ENCODE measurements around the gene ALDH2.
A peak's percentile ranks its signal among the peaks of the same experiment; 100 is the strongest.
"Not testable (repeated sequence)": the region's sequence is repeated elsewhere in the genome, so short reads cannot be mapped to it uniquely, and the experiment has no call there.

Gene ALDH2

GRCh38 chr12:111812881-111813741 lies 46.4 kb downstream of the ALDH2 start:
- H3K9ac ChIP-seq = no peak overlapping the region
- H2AFZ ChIP-seq = no peak overlapping the region
- H3K9me3 ChIP-seq (ENCODE audit: control insufficient read depth, low read length) = no peaks in the 10 kb centered on the region
- H3K27me3 ChIP-seq (ENCODE audit: control insufficient read depth, insufficient read depth, low read length) = no peaks in the 10 kb centered on the region
- no peak overlapping the region for H3K4me2 ChIP-seq (ENCODE audit: low read length)
- no peaks in the 10 kb centered on the region for H3K36me3 ChIP-seq (ENCODE audit: control insufficient read depth, insufficient read depth, low read length)
- peak; percentile 84 for TF ChIP-seq CTCF (IDR thresholded peaks at IDR 0.05)
- H3K79me2 ChIP-seq = no peaks in the 10 kb centered on the region
- H3K27ac ChIP-seq = no peak overlapping the region
- peaks cover 3% of the 10 kb centered on the region for H3K4me1 ChIP-seq
- H3K4me3 ChIP-seq (ENCODE audit: low read depth, low read length) = no peak overlapping the region

- no peaks in the 10 kb centered on the region for H3K36me3 ChIP-seq (ENCODE audit: control insufficient read depth, insufficient read depth, low read length)
- H3K9ac ChIP-seq = no peak overlapping the region
- no peaks in the 10 kb centered on the region for H3K79me2 ChIP-seq
- TF ChIP-seq CTCF (IDR thresholded peaks at IDR 0.05) = no peak
- no peak overlapping the region for H3K27ac ChIP-seq
- H3K27me3 ChIP-seq (ENCODE audit: control insufficient read depth, insufficient read depth, low read length) = no peaks in the 10 kb centered on the region
- peaks cover 3% of the 10 kb centered on the region for H3K4me1 ChIP-seq
- no peaks in the 10 kb centered on the region for H3K9me3 ChIP-seq (ENCODE audit: control insufficient read depth, low read length)
- H3K4me3 ChIP-seq (ENCODE audit: low read depth, low read length) = no peak overlapping the region
- H2AFZ ChIP-seq = no peak overlapping the region
- no peak overlapping the region for H3K4me2 ChIP-seq (ENCODE audit: low read length)
Observed at GRCh38 chr12:111816065-111816615, 49.4 kb downstream of the ALDH2 start.

- H3K79me2 ChIP-seq; H3K4me3 ChIP-seq (ENCODE audit: low read depth, low read length); H3K27me3 ChIP-seq (ENCODE audit: control insufficient read depth, insufficient read depth, low read length); H3K36me3 ChIP-seq (ENCODE audit: control insufficient read depth, insufficient read depth, low read length); H3K4me2 ChIP-seq (ENCODE audit: low read length); H3K4me1 ChIP-seq; H2AFZ ChIP-seq; H3K9me3 ChIP-seq (ENCODE audit: control insufficient read depth, low read length); H3K9ac ChIP-seq; H3K27ac ChIP-seq: not testable (repeated sequence)
Observed at GRCh38 chr12:111816898-111817297, 50.2 kb downstream of the ALDH2 start.

- no peak overlapping the region for H3K27ac ChIP-seq
- no peaks in the 10 kb centered on the region for H3K27me3 ChIP-seq (ENCODE audit: control insufficient read depth, insufficient read depth, low read length)
- H3K4me1 ChIP-seq = no peaks in the 10 kb centered on the region
- no peaks in the 10 kb centered on the region for H3K9me3 ChIP-seq (ENCODE audit: control insufficient read depth, low read length)
- TF ChIP-seq CTCF (IDR thresholded peaks at IDR 0.05) = no peak
- H3K4me2 ChIP-seq (ENCODE audit: low read length) = no peak overlapping the region
- H3K9ac ChIP-seq = no peak overlapping the region
- no peak overlapping the region for H2AFZ ChIP-seq
- no peaks in the 10 kb centered on the region for H3K36me3 ChIP-seq (ENCODE audit: control insufficient read depth, insufficient read depth, low read length)
- H3K4me3 ChIP-seq (ENCODE audit: low read depth, low read length) = no peak overlapping the region
- no peaks in the 10 kb centered on the region for H3K79me2 ChIP-seq
Observed at GRCh38 chr12:111818340-111818739, 51.6 kb downstream of the ALDH2 start.

- no peaks in the 10 kb centered on the region for H3K4me1 ChIP-seq
- TF ChIP-seq CTCF (IDR thresholded peaks at IDR 0.05) = no peak
Observed at GRCh38 chr12:111819191-111820158, 52.7 kb downstream of the ALDH2 start.

GRCh38 chr12:111820828-111821227 lies 54.1 kb downstream of the ALDH2 start:
- not testable (repeated sequence) for H3K36me3 ChIP-seq (ENCODE audit: control insufficient read depth, insufficient read depth, low read length); H3K27ac ChIP-seq; H3K4me3 ChIP-seq (ENCODE audit: low read depth, low read length); H3K79me2 ChIP-seq; H3K9ac ChIP-seq; H3K27me3 ChIP-seq (ENCODE audit: control insufficient read depth, insufficient read depth, low read length); H2AFZ ChIP-seq; H3K4me1 ChIP-seq; H3K9me3 ChIP-seq (ENCODE audit: control insufficient read depth, low read length); H3K4me2 ChIP-seq (ENCODE audit: low read length)

More at GRCh38 chr12:111819191-111820158, 52.7 kb downstream of the ALDH2 start:
- Histone ChIP-seq H3K27me3 (ENCODE audit: control insufficient read depth, insufficient read depth, low read length) (no peaks in the 10 kb centered on the region), H3K9me3 (ENCODE audit: control insufficient read depth, low read length) (no peaks in the 10 kb centered on the region), H3K4me2 (ENCODE audit: low read length) (no peak overlapping the region), H3K27ac (no peak overlapping the region), H2AFZ (no peak overlapping the region), H3K36me3 (ENCODE audit: control insufficient read depth, insufficient read depth, low read length) (no peaks in the 10 kb centered on the region), H3K4me3 (ENCODE audit: low read depth, low read length) (no peak overlapping the region), H3K79me2 (no peaks in the 10 kb centered on the region), H3K9ac (no peak overlapping the region)
